NB4 (cell line): ENCODE results near the gene BMPER.

ENCODE experiments used
- MYC ChIP-seq: IDR thresholded peaks from 2 replicates; pipeline ENCODE4 v1.6.1; 2011; ENCODE audit warnings: low read depth, low read length
- POLR2A ChIP-seq: IDR thresholded peaks from 2 replicates; pipeline ENCODE4 v1.6.1; 2011; ENCODE audit warnings: mild to moderate bottlenecking; ENCODE audit not compliant: insufficient read length; ENCODE audit errors: extremely low read depth
- TF ChIP-seq, protein P1 (sequence below): IDR thresholded peaks from one replicate; pipeline ENCODE4 v1.5.1; 2012; ENCODE audit warnings: low read depth, low read length
- TF ChIP-seq, protein P2 (sequence below): IDR thresholded peaks from 2 replicates; pipeline ENCODE4 v1.6.1; 2011; ENCODE audit warnings: low read depth, low read length

DNA sequence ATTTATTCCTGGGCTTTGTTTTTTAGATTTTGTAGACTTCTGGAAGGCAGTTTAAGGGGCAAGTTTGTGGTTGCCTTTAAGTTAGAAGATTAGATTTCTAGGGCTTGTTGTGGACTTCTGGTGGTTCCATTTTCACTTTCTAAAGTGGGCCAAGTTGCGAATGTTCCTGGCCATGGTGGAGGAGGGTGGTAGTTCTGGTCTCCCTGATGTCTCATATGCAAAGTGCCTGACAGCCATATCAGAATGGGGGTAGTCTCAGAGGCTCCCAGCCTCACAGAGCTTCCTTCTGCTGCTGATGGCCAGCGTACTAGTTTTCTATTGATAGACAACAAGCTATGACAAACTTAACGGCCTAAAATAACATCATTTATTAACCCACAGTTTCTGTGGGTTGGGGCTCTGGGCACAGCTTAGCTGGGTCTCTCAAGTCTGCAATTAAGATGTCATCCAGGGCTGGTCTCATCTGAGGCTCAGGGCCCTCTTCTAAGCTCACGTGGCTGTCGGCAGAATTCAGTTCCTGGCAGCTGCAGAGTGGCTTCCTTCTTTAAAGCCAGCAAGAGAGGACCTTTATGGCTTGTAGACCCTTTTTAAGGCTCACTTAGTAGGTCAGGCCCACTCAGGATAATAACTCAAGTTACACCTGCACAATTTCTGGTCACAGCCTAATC, 44.8 kb downstream of the BMPER start:
- TF ChIP-seq, protein P1, sequence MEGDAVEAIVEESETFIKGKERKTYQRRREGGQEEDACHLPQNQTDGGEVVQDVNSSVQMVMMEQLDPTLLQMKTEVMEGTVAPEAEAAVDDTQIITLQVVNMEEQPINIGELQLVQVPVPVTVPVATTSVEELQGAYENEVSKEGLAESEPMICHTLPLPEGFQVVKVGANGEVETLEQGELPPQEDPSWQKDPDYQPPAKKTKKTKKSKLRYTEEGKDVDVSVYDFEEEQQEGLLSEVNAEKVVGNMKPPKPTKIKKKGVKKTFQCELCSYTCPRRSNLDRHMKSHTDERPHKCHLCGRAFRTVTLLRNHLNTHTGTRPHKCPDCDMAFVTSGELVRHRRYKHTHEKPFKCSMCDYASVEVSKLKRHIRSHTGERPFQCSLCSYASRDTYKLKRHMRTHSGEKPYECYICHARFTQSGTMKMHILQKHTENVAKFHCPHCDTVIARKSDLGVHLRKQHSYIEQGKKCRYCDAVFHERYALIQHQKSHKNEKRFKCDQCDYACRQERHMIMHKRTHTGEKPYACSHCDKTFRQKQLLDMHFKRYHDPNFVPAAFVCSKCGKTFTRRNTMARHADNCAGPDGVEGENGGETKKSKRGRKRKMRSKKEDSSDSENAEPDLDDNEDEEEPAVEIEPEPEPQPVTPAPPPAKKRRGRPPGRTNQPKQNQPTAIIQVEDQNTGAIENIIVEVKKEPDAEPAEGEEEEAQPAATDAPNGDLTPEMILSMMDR, result no peak
- TF ChIP-seq POLR2A (no peak), MYC (no peak)
- TF ChIP-seq, protein P2, sequence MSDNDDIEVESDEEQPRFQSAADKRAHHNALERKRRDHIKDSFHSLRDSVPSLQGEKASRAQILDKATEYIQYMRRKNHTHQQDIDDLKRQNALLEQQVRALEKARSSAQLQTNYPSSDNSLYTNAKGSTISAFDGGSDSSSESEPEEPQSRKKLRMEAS, result no peak
